ENCODE results near the gene ZKSCAN8. TPM values are rescaled to one million over a fixed set of nuclear protein-coding genes. Genes with fewer than 3 reads are reported as not detected.

Gene ZKSCAN8
- polyA plus RNA-seq, 1 donor from 2014 or later = 17.2 TPM

DNA sequence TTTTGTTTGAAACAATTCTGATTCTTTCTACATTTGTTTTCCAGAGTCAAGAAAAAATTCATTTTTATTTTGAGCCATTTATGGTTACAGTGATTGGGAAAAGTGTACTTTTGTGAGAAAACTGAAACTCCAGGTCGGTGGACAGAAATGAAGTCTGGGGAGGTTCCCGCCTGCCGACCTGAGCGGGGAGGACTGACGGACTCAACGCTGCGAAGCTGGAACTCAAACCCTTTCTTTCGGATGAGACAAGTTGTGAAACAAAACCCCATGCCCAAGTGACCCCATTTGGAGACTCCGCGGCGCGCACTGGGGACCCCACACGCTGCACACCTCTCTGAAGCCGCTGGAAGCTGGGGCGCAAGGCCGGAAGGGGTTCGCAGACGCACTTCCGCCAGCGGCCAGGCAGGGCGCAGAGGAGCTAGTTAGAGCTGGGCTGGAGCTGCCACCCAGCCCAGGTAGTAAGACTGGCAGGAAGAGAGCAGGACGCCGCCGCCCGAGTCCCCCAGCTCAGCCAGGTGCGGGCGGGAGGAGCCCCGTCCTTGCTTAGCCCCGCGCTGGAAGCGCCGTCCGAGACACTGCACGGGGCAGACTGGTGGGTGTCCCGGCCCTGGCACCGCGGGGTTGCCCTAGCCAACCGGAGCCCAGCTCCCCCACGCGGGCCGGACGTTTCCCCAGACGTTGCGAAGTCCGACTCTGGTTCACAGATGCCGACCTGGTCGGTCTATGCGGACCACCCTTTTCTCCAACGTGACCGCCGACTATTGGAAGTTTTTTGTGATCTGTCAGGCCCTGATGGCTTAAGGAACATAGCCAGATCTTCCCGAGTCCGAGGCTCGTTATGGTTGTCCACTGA, 37.1 kb upstream of the ZKSCAN8 start:
- H3K4me2 ChIP-seq (ENCODE audit: low read length) = peak overlapping the region; percentile 80
- no peaks in the 10 kb centered on the region for H4K20me1 ChIP-seq (ENCODE audit: insufficient read depth)
- H3F3A ChIP-seq (ENCODE audit: insufficient read depth, low read length, poor library complexity, severe bottlenecking) = peaks cover 3% of the 10 kb centered on the region
- TF ChIP-seq, protein P1, sequence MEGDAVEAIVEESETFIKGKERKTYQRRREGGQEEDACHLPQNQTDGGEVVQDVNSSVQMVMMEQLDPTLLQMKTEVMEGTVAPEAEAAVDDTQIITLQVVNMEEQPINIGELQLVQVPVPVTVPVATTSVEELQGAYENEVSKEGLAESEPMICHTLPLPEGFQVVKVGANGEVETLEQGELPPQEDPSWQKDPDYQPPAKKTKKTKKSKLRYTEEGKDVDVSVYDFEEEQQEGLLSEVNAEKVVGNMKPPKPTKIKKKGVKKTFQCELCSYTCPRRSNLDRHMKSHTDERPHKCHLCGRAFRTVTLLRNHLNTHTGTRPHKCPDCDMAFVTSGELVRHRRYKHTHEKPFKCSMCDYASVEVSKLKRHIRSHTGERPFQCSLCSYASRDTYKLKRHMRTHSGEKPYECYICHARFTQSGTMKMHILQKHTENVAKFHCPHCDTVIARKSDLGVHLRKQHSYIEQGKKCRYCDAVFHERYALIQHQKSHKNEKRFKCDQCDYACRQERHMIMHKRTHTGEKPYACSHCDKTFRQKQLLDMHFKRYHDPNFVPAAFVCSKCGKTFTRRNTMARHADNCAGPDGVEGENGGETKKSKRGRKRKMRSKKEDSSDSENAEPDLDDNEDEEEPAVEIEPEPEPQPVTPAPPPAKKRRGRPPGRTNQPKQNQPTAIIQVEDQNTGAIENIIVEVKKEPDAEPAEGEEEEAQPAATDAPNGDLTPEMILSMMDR (IDR thresholded peaks at IDR 0.05; ENCODE audit: poor library complexity, severe bottlenecking) = peak; percentile 79
- TF ChIP-seq, protein P2, sequence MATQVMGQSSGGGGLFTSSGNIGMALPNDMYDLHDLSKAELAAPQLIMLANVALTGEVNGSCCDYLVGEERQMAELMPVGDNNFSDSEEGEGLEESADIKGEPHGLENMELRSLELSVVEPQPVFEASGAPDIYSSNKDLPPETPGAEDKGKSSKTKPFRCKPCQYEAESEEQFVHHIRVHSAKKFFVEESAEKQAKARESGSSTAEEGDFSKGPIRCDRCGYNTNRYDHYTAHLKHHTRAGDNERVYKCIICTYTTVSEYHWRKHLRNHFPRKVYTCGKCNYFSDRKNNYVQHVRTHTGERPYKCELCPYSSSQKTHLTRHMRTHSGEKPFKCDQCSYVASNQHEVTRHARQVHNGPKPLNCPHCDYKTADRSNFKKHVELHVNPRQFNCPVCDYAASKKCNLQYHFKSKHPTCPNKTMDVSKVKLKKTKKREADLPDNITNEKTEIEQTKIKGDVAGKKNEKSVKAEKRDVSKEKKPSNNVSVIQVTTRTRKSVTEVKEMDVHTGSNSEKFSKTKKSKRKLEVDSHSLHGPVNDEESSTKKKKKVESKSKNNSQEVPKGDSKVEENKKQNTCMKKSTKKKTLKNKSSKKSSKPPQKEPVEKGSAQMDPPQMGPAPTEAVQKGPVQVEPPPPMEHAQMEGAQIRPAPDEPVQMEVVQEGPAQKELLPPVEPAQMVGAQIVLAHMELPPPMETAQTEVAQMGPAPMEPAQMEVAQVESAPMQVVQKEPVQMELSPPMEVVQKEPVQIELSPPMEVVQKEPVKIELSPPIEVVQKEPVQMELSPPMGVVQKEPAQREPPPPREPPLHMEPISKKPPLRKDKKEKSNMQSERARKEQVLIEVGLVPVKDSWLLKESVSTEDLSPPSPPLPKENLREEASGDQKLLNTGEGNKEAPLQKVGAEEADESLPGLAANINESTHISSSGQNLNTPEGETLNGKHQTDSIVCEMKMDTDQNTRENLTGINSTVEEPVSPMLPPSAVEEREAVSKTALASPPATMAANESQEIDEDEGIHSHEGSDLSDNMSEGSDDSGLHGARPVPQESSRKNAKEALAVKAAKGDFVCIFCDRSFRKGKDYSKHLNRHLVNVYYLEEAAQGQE (IDR thresholded peaks at IDR 0.05; ENCODE audit: borderline replicate concordance) = peak; percentile 29
- no peak for TF ChIP-seq EZH2 (IDR thresholded peaks at IDR 0.05; ENCODE audit: borderline replicate concordance, insufficient read depth, low read length, poor library complexity, severe bottlenecking)
- TF ChIP-seq EP300 (conservative IDR thresholded peaks at IDR 0.05; ENCODE audit: poor library complexity, severe bottlenecking) = no peak
- TF ChIP-seq SMC3 (conservative IDR thresholded peaks at IDR 0.05; ENCODE audit: poor library complexity) = peak; percentile 58
- peak; percentile 52 for TF ChIP-seq RAD21 (conservative IDR thresholded peaks at IDR 0.05)
- peak; percentile 55 for TF ChIP-seq MXI1 (conservative IDR thresholded peaks at IDR 0.05; ENCODE audit: poor library complexity, severe bottlenecking)
- TF ChIP-seq TAF1 (IDR thresholded peaks at IDR 0.05; ENCODE audit: low read depth) = peak; percentile 42
- TF ChIP-seq POLR2AphosphoS5 (IDR thresholded peaks at IDR 0.05) = peak; percentile 64
- H3K9me3 ChIP-seq (ENCODE audit: low read length) = no peaks in the 10 kb centered on the region
- H3K4me3 ChIP-seq (ENCODE audit: low read length) = peak overlapping the region; percentile 92
- peak overlapping the region; percentile 73 for H3K9ac ChIP-seq (ENCODE audit: low read length)
- H3K27ac ChIP-seq (ENCODE audit: low read length) = no peak overlapping the region
- H3K36me3 ChIP-seq (ENCODE audit: insufficient read depth, low read length) = no peaks in the 10 kb centered on the region
- H3K9me2 ChIP-seq (ENCODE audit: insufficient read depth, low read length) = no peaks in the 10 kb centered on the region
- no peaks in the 10 kb centered on the region for H3K27me3 ChIP-seq (ENCODE audit: insufficient read depth, low read depth, low read length)
- peak overlapping the region; percentile 69 for H2AFZ ChIP-seq (ENCODE audit: low read depth, low read length)
- no peaks in the 10 kb centered on the region for H3K79me2 ChIP-seq (replicated peaks; ENCODE audit: insufficient read depth, low read length)

GRCh38 chr6:28105245-28105639, 36.4 kb upstream of the ZKSCAN8 start:
- peak overlapping the region; percentile 80 for H3K4me2 ChIP-seq (ENCODE audit: low read length)
- peak overlapping the region; percentile 92 for H3K4me3 ChIP-seq (ENCODE audit: low read length)
- peaks cover 3% of the 10 kb centered on the region for H3F3A ChIP-seq (ENCODE audit: insufficient read depth, low read length, poor library complexity, severe bottlenecking)
- H3K27ac ChIP-seq (ENCODE audit: low read length) = no peak overlapping the region
- peak overlapping the region; percentile 69 for H2AFZ ChIP-seq (ENCODE audit: low read depth, low read length)
- no peaks in the 10 kb centered on the region for H3K27me3 ChIP-seq (ENCODE audit: insufficient read depth, low read depth, low read length)
- H3K9me3 ChIP-seq (ENCODE audit: low read length) = no peaks in the 10 kb centered on the region
- no peaks in the 10 kb centered on the region for H3K36me3 ChIP-seq (ENCODE audit: insufficient read depth, low read length)
- no peaks in the 10 kb centered on the region for H3K79me2 ChIP-seq (replicated peaks; ENCODE audit: insufficient read depth, low read length)
- H3K9ac ChIP-seq (ENCODE audit: low read length) = peak overlapping the region; percentile 73
- no peaks in the 10 kb centered on the region for H3K9me2 ChIP-seq (ENCODE audit: insufficient read depth, low read length)
- no peaks in the 10 kb centered on the region for H4K20me1 ChIP-seq (ENCODE audit: insufficient read depth)
- TF ChIP-seq MXI1 (conservative IDR thresholded peaks at IDR 0.05; ENCODE audit: poor library complexity, severe bottlenecking) (no peak), EZH2 (IDR thresholded peaks at IDR 0.05; ENCODE audit: borderline replicate concordance, insufficient read depth, low read length, poor library complexity, severe bottlenecking) (no peak), SMC3 (conservative IDR thresholded peaks at IDR 0.05; ENCODE audit: poor library complexity) (no peak), TAF1 (IDR thresholded peaks at IDR 0.05; ENCODE audit: low read depth) (no peak), EP300 (conservative IDR thresholded peaks at IDR 0.05; ENCODE audit: poor library complexity, severe bottlenecking) (no peak), POLR2AphosphoS5 (IDR thresholded peaks at IDR 0.05) (no peak), RAD21 (conservative IDR thresholded peaks at IDR 0.05) (no peak)
- TF ChIP-seq, protein P1 (IDR thresholded peaks at IDR 0.05; ENCODE audit: poor library complexity, severe bottlenecking) = no peak
- TF ChIP-seq, protein P2 (IDR thresholded peaks at IDR 0.05; ENCODE audit: borderline replicate concordance) = no peak

Measured in neural cell (in vitro differentiated cells).